ENCODE data around the gene GADL1.

- TF ChIP-seq CTCF (IDR thresholded peaks at IDR 0.05) (no peak), POLR2A (IDR thresholded peaks at IDR 0.05) (no peak)
Observed at GRCh38 chr3:30676424-30677346, 217.8 kb downstream of the GADL1 start.
